ENCODE measurements around the gene AAK1. TPM values are rescaled to one million over a fixed set of nuclear protein-coding genes. Genes with fewer than 3 reads are reported as not detected.

Gene AAK1
- total RNA-seq, 3 donors from 2014 or later, result 62.4 to 68.4 (median 66.2) TPM

- intact Hi-C loops (cut with DNase I, micrococcal nuclease), result no loop called here
- no peak for TF ChIP-seq CTCF (IDR thresholded peaks at IDR 0.05)
- H3K9me3 ChIP-seq, result no peaks in the 10 kb centered on the region
Observed at GRCh38 chr2:69474688-69475087, 168.9 kb downstream of the AAK1 start.

DNA sequence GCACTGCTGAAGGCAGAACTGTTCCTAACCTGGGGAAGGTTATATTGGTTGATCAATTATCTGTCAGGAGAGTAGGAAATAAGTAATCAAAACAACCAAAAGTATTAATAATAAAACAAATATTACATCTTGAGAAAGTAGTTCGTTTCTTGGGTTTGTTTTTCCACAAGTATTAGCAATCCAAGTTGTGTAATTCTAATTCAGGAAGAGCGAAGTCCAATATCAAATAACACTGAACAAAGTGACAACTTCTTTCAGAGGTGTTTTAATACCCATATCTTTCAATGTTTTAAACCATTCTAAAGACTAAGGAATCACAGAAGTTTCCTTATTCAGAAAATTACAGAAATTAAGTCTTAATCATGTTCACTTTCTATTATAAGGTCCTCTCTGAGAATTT is 171.7 kb downstream of the AAK1 start:
- no peak for TF ChIP-seq CTCF (IDR thresholded peaks at IDR 0.05)
- ATAC-seq, result no peak

More at GRCh38 chr2:69474688-69475087, 168.9 kb downstream of the AAK1 start:
- DNase-seq (no peak), ATAC-seq (no peak)
- no peak overlapping the region for H3K4me3 ChIP-seq
- no peaks in the 10 kb centered on the region for H3K36me3 ChIP-seq (ENCODE audit: low read depth)
- peaks cover 5% of the 10 kb centered on the region for H3K4me1 ChIP-seq (ENCODE audit: low read depth)

DNA sequence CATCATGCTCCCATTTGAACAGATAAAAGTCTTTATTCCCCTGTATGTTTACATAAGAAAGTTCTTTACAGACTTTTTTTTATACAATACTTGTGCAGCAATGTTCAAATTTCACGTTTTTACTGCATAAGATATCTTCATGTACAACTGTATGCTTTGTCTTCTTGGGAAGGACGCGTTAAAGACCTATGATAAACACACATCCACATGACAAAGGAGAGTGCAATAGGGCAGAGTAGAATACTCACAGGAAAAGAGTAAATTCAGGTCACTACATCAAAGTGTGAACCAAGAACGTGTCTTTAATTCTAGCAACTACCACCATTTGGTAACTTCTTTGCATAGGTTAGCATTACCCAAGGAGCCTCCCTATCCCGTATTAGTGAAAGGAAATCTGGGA is 172.6 kb downstream of the AAK1 start:
- intact Hi-C loops (cut with DNase I, micrococcal nuclease), result no loop called here

More for the DNA sequence above, 171.7 kb downstream of the AAK1 start:
- Histone ChIP-seq H3K4me3 (no peak overlapping the region), H3K4me1 (ENCODE audit: low read depth) (no peaks in the 10 kb centered on the region), H3K36me3 (ENCODE audit: low read depth) (no peaks in the 10 kb centered on the region), H3K9me3 (no peaks in the 10 kb centered on the region)
- intact Hi-C loops (cut with DNase I, micrococcal nuclease), result no loop called here
- no peak for DNase-seq

DNA sequence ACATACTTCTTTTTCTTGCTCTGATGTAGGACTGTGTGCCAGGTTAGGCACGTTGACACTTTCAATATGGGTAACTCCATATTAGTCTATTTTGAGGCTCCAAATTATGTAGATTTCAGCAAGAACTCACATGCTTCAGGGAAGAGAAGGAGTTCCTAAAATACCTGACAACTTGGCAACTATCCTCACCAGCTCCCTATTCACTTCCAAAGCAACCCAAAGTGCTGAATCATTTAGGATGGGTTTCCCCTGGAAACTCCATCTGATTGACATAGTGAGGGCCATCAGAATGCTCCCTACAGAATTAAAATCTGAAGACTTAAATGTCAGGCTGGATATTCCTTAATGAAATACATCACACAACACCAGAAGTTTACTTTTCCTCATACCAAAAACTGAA is 173.8 kb downstream of the AAK1 start:
- ATAC-seq, result no peak
- no peak for DNase-seq
- no peak overlapping the region for H3K4me3 ChIP-seq
- H3K4me1 ChIP-seq (ENCODE audit: low read depth), result no peaks in the 10 kb centered on the region
- no peaks in the 10 kb centered on the region for H3K36me3 ChIP-seq (ENCODE audit: low read depth)
- intact Hi-C loops (cut with DNase I, micrococcal nuclease), result no loop called here
- no peaks in the 10 kb centered on the region for H3K9me3 ChIP-seq
- no peak for TF ChIP-seq CTCF (IDR thresholded peaks at IDR 0.05)

More for the DNA sequence above, 172.6 kb downstream of the AAK1 start:
- Histone ChIP-seq H3K36me3 (ENCODE audit: low read depth) (no peaks in the 10 kb centered on the region), H3K4me3 (no peak overlapping the region), H3K4me1 (ENCODE audit: low read depth) (no peaks in the 10 kb centered on the region), H3K9me3 (no peaks in the 10 kb centered on the region)
- TF ChIP-seq CTCF (IDR thresholded peaks at IDR 0.05), result no peak
- ATAC-seq (no peak), DNase-seq (no peak)

DNA sequence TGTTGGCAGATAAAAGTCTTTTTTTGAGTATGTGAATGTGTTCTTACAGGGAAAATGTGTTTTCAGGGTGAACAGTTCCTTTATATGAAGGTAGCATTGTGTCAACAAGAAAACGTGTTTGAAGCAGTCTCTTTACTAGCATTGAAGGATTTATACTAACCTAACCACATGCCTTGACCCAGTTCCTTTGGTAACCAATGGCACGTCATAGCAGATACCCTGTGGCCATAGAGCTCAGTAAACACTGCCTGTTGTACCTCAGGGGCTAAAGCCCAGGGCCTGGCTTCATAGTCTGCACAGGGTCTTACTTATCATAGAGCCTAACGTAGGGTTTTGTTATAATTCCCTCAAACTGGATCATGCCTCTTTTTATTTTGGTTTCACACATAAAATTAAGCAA is 174.2 kb downstream of the AAK1 start:
- intact Hi-C loops (cut with DNase I, micrococcal nuclease), result no loop called here
- ATAC-seq, result no peak
- no peak for DNase-seq
- Histone ChIP-seq H3K36me3 (ENCODE audit: low read depth) (no peaks in the 10 kb centered on the region), H3K4me1 (ENCODE audit: low read depth) (no peaks in the 10 kb centered on the region), H3K9me3 (no peaks in the 10 kb centered on the region), H3K4me3 (no peak overlapping the region)
- TF ChIP-seq CTCF (IDR thresholded peaks at IDR 0.05), result no peak

- TF ChIP-seq CTCF (IDR thresholded peaks at IDR 0.05), result no peak
- H3K36me3 ChIP-seq (ENCODE audit: low read depth), result no peaks in the 10 kb centered on the region
- no peaks in the 10 kb centered on the region for H3K4me1 ChIP-seq (ENCODE audit: low read depth)
- H3K9me3 ChIP-seq, result no peaks in the 10 kb centered on the region
- H3K4me3 ChIP-seq, result no peak overlapping the region
- ATAC-seq (no peak), DNase-seq (no peak)
- intact Hi-C loops (cut with DNase I, micrococcal nuclease), result no loop called here
Observed at GRCh38 chr2:69466728-69467127, 176.8 kb downstream of the AAK1 start.
